Trophoblast cell (in vitro differentiated cells and primary cell): ENCODE results near the gene OTUD7B.

ENCODE experiments used
- DNase-seq, 2 donors: peaks; one replicate each; pipeline ENCODE4 v3.0.0-alpha.2; 2016
- H2AFZ ChIP-seq: 2 replicates; pipeline ENCODE4 v1.6.1; 2013; ENCODE audit warnings: low read length, moderate library complexity, mild to moderate bottlenecking; ENCODE audit not compliant: insufficient read depth, poor library complexity
- H2AK5ac ChIP-seq: 2 replicates; pipeline ENCODE4 v1.6.1; 2013; ENCODE audit warnings: mild to moderate bottlenecking, low read length
- H2BK120ac ChIP-seq: 2 replicates; pipeline ENCODE4 v1.6.1; 2013; ENCODE audit warnings: low read length, mild to moderate bottlenecking, moderate library complexity; ENCODE audit not compliant: insufficient read depth, poor library complexity
- H2BK12ac ChIP-seq: 2 replicates; pipeline ENCODE4 v1.6.1; 2013; ENCODE audit warnings: mild to moderate bottlenecking, low read length, moderate library complexity
- H2BK5ac ChIP-seq: 2 replicates; pipeline ENCODE4 v1.6.1; 2013; ENCODE audit warnings: low read length, low read depth, moderate library complexity, mild to moderate bottlenecking; ENCODE audit not compliant: poor library complexity
- H3K14ac ChIP-seq: 2 replicates; pipeline ENCODE4 v1.6.1; 2013; ENCODE audit warnings: mild to moderate bottlenecking, low read length
- H3K18ac ChIP-seq: 2 replicates; pipeline ENCODE4 v1.6.1; 2013; ENCODE audit warnings: mild to moderate bottlenecking, low read length
- H3K23ac ChIP-seq: 2 replicates; pipeline ENCODE4 v1.6.1; 2013; ENCODE audit warnings: low read length
- H3K27ac ChIP-seq: 2 replicates; pipeline ENCODE4 v1.5.1; 2013; ENCODE audit warnings: low read depth, mild to moderate bottlenecking, inconsistent platforms, low read length, moderate library complexity
- H3K27me3 ChIP-seq: 2 replicates; pipeline ENCODE4 v1.6.1; 2013; ENCODE audit warnings: inconsistent platforms, mild to moderate bottlenecking, low read length, moderate library complexity; ENCODE audit not compliant: insufficient read depth
- H3K36me3 ChIP-seq, 2 experiments: 1 replicate in 1 of 2; 2 replicates in 1 of 2; pipeline ENCODE4 v1.6.1; 2013; ENCODE audit warnings: low read length in 2 of 2, mild to moderate bottlenecking in 2 of 2, moderate library complexity in 1 of 2; ENCODE audit not compliant: insufficient read depth in 2 of 2, control insufficient read depth in 1 of 2
- H3K4ac ChIP-seq: 2 replicates; pipeline ENCODE4 v1.6.1; 2013; ENCODE audit warnings: low read depth, mild to moderate bottlenecking, low read length, moderate library complexity
- H3K4me1 ChIP-seq, 2 experiments: 1 replicate in 1 of 2; 2 replicates in 1 of 2; pipeline ENCODE4 v1.6.1; 2013; ENCODE audit warnings: low read length in 2 of 2, mild to moderate bottlenecking in 2 of 2, moderate library complexity in 1 of 2; ENCODE audit not compliant: insufficient read depth in 2 of 2, control insufficient read depth in 1 of 2
- H3K4me2 ChIP-seq: 2 replicates; pipeline ENCODE4 v1.6.1; 2013; ENCODE audit warnings: inconsistent platforms, mild to moderate bottlenecking, low read length, moderate library complexity
- H3K4me3 ChIP-seq: 2 replicates; pipeline ENCODE4 v1.5.1; 2013; ENCODE audit warnings: mild to moderate bottlenecking, low read depth, low read length, inconsistent platforms
- H3K79me1 ChIP-seq: one replicate; pipeline ENCODE4 v1.6.1; 2013; ENCODE audit warnings: low read length
- H3K79me2 ChIP-seq: 2 replicates; pipeline ENCODE4 v1.6.1; 2013; ENCODE audit warnings: low read length, mild to moderate bottlenecking; ENCODE audit not compliant: control insufficient read depth, insufficient read depth, poor library complexity
- H3K9ac ChIP-seq: 2 replicates; pipeline ENCODE4 v1.6.1; 2013; ENCODE audit warnings: mild to moderate bottlenecking, low read length
- H3K9me3 ChIP-seq: 2 replicates; pipeline ENCODE4 v1.6.1; 2013; ENCODE audit warnings: low read depth, mild to moderate bottlenecking, control low read depth, inconsistent platforms, low read length; ENCODE audit not compliant: insufficient read depth
- H4K12ac ChIP-seq: 2 replicates; pipeline ENCODE4 v1.6.1; 2013; ENCODE audit warnings: low read depth, mild to moderate bottlenecking, low read length, moderate library complexity
- H4K8ac ChIP-seq: 2 replicates; pipeline ENCODE4 v1.6.1; 2013; ENCODE audit warnings: low read depth, mild to moderate bottlenecking, low read length, moderate library complexity
- H4K91ac ChIP-seq: one replicate; pipeline ENCODE4 v1.6.1; 2013; ENCODE audit warnings: low read depth, mild to moderate bottlenecking, low read length, moderate library complexity
- WGBS: extraction: QIAGEN DNeasy Blood & Tissue Kit; methylation state at CpG from one replicate; pipeline ENCODE4 v1.1.7; 2013; ENCODE audit warnings: missing lambda C conversion rate; ENCODE audit not compliant: insufficient read length, insufficient coverage; ENCODE audit errors: extremely low coverage; 5-methylcytosine and 5-hydroxymethylcytosine counted together

The OTUD7B gene

DNA sequence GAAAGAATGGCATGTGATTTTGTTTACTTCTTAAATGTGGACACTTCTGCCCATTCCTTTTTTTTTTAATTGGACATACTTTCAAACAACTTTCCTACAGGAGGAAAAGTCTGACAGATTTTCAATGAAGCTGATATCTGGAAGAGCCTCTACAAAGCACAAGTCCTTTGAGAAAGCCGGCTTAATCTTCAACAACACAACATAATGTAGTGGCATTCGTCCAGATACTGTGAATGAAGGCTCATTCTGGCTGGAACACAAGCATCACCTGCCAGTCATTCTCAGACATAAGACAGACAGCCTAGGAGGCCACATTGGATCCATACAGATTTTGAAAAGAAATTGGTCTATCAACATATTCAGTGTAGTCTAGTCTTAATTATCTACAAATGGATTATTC lies 4.9 kb downstream of the OTUD7B start:
- Histone ChIP-seq H3K27ac (no peak overlapping the region), H3K18ac (no peak overlapping the region), H3K4me2 (no peak overlapping the region), H3K4me3 (no peak overlapping the region), H3K9me3 (no peaks in the 10 kb centered on the region), H3K4me1 (no peaks in the 10 kb centered on the region), H3K79me2 (peaks cover 4% of the 10 kb centered on the region), H3K79me1 (peaks cover 6% of the 10 kb centered on the region), H3K9ac (no peak overlapping the region), H3K23ac (no peak overlapping the region), H4K12ac (no peak overlapping the region), H2AK5ac (no peak overlapping the region), H2AFZ (no peak overlapping the region), H3K14ac (no peak overlapping the region), H4K8ac (no peak overlapping the region), H2BK120ac (no peak overlapping the region), H3K27me3 (no peaks in the 10 kb centered on the region), H3K36me3 (peaks cover 2 to 7% of the 10 kb centered on the region in 2 experiments), H2BK5ac (no peak overlapping the region), H2BK12ac (no peak overlapping the region), H3K4ac (no peak overlapping the region), H4K91ac (no peak overlapping the region)
- WGBS: no CpG with 5 or more reads among the region's 2 CpGs
- no peak for DNase-seq

GRCh38 chr1:150003801-150004200 lies 6.7 kb downstream of the OTUD7B start:
- Histone ChIP-seq H3K4me1 (no peaks in the 10 kb centered on the region), H2AFZ (no peak overlapping the region)
- 100% methylated on average over 1 of the region's 3 CpGs for WGBS

GRCh38 chr1:150002217-150002616 lies 8.3 kb downstream of the OTUD7B start:
- DNase-seq: peak; percentile 42 to 61
- Histone ChIP-seq H3K9me3 (no peaks in the 10 kb centered on the region), H2AK5ac (no peak overlapping the region), H4K91ac (no peak overlapping the region), H3K36me3 (peaks cover 7 to 11% of the 10 kb centered on the region in 2 experiments), H3K4me1 (no peaks in the 10 kb centered on the region), H2BK120ac (no peak overlapping the region), H3K9ac (no peak overlapping the region), H3K27ac (no peak overlapping the region), H3K4me3 (no peak overlapping the region), H3K4me2 (no peak overlapping the region), H3K14ac (no peak overlapping the region), H3K4ac (no peak overlapping the region), H3K79me1 (no peaks in the 10 kb centered on the region), H3K27me3 (no peaks in the 10 kb centered on the region), H4K12ac (no peak overlapping the region), H4K8ac (no peak overlapping the region), H2AFZ (no peak overlapping the region), H2BK5ac (no peak overlapping the region), H2BK12ac (no peak overlapping the region), H3K18ac (no peak overlapping the region), H3K79me2 (no peaks in the 10 kb centered on the region), H3K23ac (no peak overlapping the region)
- no CpG with 5 or more reads among the region's 2 CpGs for WGBS

More at GRCh38 chr1:150003801-150004200, 6.7 kb downstream of the OTUD7B start:
- DNase-seq: no peak
- Histone ChIP-seq H2AK5ac (no peak overlapping the region), H2BK120ac (no peak overlapping the region), H3K23ac (no peak overlapping the region), H3K9me3 (no peaks in the 10 kb centered on the region), H4K91ac (no peak overlapping the region), H2BK5ac (no peak overlapping the region), H3K79me1 (no peaks in the 10 kb centered on the region), H2BK12ac (no peak overlapping the region), H3K36me3 (peaks cover 7 to 11% of the 10 kb centered on the region in 2 experiments), H4K12ac (no peak overlapping the region), H3K27me3 (no peaks in the 10 kb centered on the region), H3K18ac (no peak overlapping the region), H3K4me2 (no peak overlapping the region), H3K14ac (no peak overlapping the region), H3K4ac (no peak overlapping the region), H3K79me2 (no peaks in the 10 kb centered on the region), H3K9ac (no peak overlapping the region), H3K27ac (no peak overlapping the region), H3K4me3 (no peak overlapping the region), H4K8ac (no peak overlapping the region)

- no peak overlapping the region for H3K4me3 ChIP-seq
Measured at GRCh38 chr1:150001415-150001814, 9.1 kb downstream of the OTUD7B start.

More at GRCh38 chr1:150001415-150001814, 9.1 kb downstream of the OTUD7B start:
- Histone ChIP-seq H2AK5ac (no peak overlapping the region), H3K18ac (no peak overlapping the region), H2AFZ (no peak overlapping the region), H3K23ac (no peak overlapping the region), H3K36me3 (peaks cover 7 to 11% of the 10 kb centered on the region in 2 experiments), H3K27me3 (no peaks in the 10 kb centered on the region), H3K4me1 (no peaks in the 10 kb centered on the region), H2BK12ac (no peak overlapping the region), H2BK120ac (no peak overlapping the region), H3K4ac (no peak overlapping the region), H4K91ac (no peak overlapping the region), H3K14ac (no peak overlapping the region), H2BK5ac (no peak overlapping the region), H3K79me1 (no peaks in the 10 kb centered on the region), H4K12ac (no peak overlapping the region), H3K27ac (no peak overlapping the region), H3K4me2 (no peak overlapping the region), H3K9me3 (no peaks in the 10 kb centered on the region), H4K8ac (no peak overlapping the region), H3K9ac (no peak overlapping the region), H3K79me2 (no peaks in the 10 kb centered on the region)
- DNase-seq: no peak
- no CpG with 5 or more reads among the region's 1 CpG for WGBS
